Transverse colon (tissue), 4 donors: ENCODE results near the gene RAB20.

Source experiments
- EP300 ChIP-seq: sonication (generic); formaldehyde crosslinking; IDR thresholded peaks from one replicate; pipeline ENCODE4 v1.6.1; 2017; ENCODE audit warnings: antibody characterized with exemption, low read depth
- POLR2A ChIP-seq: fragments of 450-650 bp; IDR thresholded peaks from one replicate; pipeline ENCODE4 v1.6.1; 2016; ENCODE audit warnings: antibody characterized with exemption, mild to moderate bottlenecking, moderate library complexity
- POLR2AphosphoS5 ChIP-seq, 3 donors: sonication (generic); formaldehyde crosslinking; IDR thresholded peaks; one replicate each; pipeline ENCODE4 v1.6.1; 2016; ENCODE audit warnings: antibody characterized with exemption in 3 of 3
- TF ChIP-seq, protein P1 (sequence below), 5 experiments: fragments of 200-600 bp in 3 of 5; fragments of 450-650 bp in 2 of 5; sonication (generic) in 3 of 5; IDR thresholded peaks; 1 replicate in 2 of 5; 2 replicates in 3 of 5; pipeline ENCODE4 v1.5.1; 2016 to 2017; ENCODE audit warnings: antibody characterized with exemption in 5 of 5, inconsistent platforms in 3 of 5, mild to moderate bottlenecking in 2 of 5, moderate library complexity in 1 of 5

DNA sequence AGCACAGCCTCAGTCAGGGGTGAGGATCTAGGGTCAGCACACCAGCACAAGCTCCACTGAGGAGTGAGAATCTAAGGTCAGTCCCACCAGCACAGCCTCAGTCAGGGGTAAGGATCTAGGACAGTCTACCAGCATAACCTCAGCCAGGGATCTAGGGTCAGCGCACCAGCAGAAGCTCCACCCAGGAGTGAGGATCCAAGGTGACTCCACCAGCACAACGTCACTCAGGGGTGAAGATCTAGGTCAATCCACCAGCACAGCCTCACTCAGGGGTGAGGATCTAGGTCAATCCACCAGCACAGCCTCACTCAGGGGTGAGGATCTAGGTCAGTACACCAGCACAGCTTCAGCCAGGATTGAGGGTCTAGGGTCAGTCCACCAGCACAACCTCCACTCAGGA is 64.5 kb downstream of the RAB20 start:
- TF ChIP-seq, protein P1, sequence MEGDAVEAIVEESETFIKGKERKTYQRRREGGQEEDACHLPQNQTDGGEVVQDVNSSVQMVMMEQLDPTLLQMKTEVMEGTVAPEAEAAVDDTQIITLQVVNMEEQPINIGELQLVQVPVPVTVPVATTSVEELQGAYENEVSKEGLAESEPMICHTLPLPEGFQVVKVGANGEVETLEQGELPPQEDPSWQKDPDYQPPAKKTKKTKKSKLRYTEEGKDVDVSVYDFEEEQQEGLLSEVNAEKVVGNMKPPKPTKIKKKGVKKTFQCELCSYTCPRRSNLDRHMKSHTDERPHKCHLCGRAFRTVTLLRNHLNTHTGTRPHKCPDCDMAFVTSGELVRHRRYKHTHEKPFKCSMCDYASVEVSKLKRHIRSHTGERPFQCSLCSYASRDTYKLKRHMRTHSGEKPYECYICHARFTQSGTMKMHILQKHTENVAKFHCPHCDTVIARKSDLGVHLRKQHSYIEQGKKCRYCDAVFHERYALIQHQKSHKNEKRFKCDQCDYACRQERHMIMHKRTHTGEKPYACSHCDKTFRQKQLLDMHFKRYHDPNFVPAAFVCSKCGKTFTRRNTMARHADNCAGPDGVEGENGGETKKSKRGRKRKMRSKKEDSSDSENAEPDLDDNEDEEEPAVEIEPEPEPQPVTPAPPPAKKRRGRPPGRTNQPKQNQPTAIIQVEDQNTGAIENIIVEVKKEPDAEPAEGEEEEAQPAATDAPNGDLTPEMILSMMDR (IDR thresholded peaks at IDR 0.05): no peak
- no peak for TF ChIP-seq POLR2AphosphoS5 (IDR thresholded peaks at IDR 0.05)
- TF ChIP-seq POLR2A: no peak
- TF ChIP-seq EP300: no peak
